ENCODE results near the gene ABCC12.
"Not testable (repeated sequence)": the region's sequence is repeated elsewhere in the genome, so short reads cannot be mapped to it uniquely, and the experiment has no call there.

The ABCC12 gene

DNA sequence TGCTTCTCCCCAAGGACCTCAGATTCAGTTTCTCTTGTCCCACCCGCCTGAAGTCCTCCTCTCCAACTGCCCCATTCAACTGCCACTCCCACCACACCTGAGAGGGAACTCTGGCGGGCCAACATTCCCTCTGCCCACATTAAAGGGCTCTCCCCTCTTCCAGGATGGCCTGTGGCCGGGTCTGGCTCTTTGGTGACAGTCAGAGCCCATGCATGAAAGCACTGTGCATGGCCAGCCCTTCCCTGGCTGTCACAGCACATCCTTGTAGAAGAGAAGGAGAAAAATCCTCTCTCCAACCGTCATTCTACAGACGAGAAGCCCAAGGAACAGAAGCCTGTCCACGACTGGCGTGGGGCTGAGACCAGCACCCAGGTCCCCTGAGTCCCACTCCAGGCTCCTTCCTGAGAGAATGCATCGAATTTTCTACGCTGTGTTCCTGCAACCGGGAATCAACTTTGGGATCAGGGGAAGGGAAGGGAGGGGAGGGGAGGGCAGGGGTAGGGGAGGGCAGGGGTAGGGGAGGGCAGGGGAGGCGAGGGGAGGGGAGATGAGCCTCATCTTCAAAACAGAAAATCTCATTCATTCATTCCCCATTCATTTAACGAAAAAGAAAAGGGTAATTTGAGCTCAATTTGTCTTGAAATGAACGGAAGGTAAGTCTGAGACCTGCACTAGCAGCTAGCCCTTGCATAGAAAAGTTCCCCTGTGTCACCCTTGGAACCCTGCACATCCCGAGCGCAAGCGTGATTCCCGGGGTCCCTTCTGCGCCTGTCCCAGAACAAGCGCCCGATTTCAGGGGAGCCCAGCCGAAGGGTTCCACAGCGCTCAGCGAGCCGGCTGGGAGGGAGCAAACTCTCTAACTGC lies at the start of gene ABCC12:
Gene ABCC12 (minus strand): TSS at position 68 of the 864 bp plus-strand sequence. CDS start 9,569 bp downstream, outside the sequence.
- no peak for DNase-seq

DNA sequence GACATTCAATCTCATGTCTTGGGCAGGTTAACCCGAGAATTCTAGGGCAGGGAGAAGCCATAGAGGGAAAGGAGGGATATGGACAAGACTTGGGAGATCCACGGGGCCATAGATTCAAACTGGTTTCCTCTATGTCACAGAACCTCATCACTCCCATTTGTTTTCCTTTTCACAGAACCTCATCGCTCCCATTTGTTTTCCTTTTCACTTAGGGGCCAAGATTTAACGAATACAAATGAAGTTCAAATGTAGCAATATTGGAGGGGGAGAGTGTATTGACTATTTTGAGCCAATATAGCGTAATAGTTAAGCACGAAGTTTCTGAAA lies 49.0 kb upstream of the ABCC12 start:
- DNase-seq: no peak

- no peak for DNase-seq
Observed at GRCh38 chr16:48203974-48204824, 48.4 kb upstream of the ABCC12 start.

GRCh38 chr16:48201515-48202201 lies 45.9 kb upstream of the ABCC12 start:
- no peak for DNase-seq

GRCh38 chr16:48197294-48197693 lies 41.5 kb upstream of the ABCC12 start:
- DNase-seq: no peak

DNA sequence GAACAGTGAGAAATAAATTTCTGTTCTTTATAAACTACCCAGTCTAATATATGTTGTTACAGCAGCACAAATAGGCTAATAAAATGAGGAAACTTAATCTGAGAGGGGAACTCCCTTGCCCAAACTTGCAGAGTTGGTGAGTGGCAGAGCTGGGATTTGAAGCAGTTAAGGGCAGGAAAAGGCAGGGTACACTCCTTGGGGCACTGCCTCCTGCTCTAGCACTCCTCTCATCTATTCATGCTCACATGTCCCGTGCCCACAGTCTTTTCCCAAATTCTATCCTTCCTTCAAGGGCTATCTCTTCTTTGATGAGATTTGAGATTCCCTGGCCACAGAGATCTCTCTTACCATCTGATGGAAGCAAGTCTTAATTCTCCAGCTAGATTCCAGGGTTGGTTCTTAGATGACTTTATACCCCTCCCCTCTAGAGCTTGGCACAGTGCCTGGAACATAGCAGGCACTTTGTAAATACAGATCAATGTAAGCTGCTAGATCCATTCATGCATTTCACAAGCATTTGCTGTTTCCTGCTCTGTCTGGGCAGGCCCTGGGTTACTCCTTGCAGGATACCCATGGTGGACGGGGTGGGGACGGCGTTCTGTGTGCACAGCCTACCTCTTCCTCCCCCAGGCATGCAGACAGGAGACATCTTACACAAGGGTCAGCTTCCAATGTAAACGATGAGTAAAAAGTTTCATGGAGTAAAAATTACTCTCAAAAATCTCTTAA lies 39.2 kb upstream of the ABCC12 start:
- peak; percentile 65 for DNase-seq

GRCh38 chr16:48193846-48194245 lies 38.1 kb upstream of the ABCC12 start:
- DNase-seq: no peak

- no peak for DNase-seq
Observed at GRCh38 chr16:48188449-48189102, 32.8 kb upstream of the ABCC12 start.

- no peak for DNase-seq
Observed at GRCh38 chr16:48187779-48188178, 32.0 kb upstream of the ABCC12 start.

- no peak for DNase-seq
Observed at GRCh38 chr16:48184681-48185080, 28.9 kb upstream of the ABCC12 start.

GRCh38 chr16:48182979-48183537 lies 27.3 kb upstream of the ABCC12 start:
- peak; percentile 76 for DNase-seq

DNA sequence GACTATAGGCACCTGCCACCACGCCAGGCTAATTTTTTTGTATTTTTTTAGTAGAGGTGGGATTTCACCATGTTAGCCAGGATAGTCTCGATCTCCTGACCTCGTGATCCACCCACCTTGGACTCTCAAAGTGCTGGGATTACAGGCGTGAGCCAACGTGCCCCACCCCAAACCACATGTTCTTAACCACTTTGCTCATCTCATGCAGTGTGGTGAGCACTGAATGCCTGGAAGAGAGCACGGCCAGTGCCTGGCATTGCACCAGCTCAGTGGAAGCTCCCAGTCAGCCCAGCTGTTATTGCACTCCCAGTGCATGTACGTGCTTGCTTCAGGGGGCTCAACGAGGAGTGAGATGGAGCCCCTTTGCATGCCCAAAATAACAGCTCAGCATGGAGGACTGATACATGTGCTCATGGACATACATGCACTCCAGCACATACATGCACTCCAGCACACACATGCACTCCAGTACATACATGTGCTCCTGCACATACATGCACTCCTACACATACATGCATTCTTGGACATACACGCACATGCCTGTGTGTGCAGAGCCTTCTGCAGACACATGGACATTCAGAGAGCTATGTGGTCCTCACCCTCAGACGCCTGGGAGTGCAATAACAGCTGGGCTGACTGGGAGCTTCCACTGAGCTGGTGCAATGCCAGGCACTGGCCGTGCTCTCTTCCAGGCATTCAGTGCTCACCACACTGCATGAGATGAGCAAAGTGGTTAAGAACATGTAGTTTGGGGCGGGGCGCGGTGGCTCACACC lies 26.1 kb upstream of the ABCC12 start:
- not testable (repeated sequence) for DNase-seq

- no peak for DNase-seq
Observed at GRCh38 chr16:48180868-48181480, 25.2 kb upstream of the ABCC12 start.

GRCh38 chr16:48176635-48177408 lies 21.0 kb upstream of the ABCC12 start:
- DNase-seq: no peak

GRCh38 chr16:48173889-48174288 lies 18.1 kb upstream of the ABCC12 start:
- no peak for DNase-seq

DNA sequence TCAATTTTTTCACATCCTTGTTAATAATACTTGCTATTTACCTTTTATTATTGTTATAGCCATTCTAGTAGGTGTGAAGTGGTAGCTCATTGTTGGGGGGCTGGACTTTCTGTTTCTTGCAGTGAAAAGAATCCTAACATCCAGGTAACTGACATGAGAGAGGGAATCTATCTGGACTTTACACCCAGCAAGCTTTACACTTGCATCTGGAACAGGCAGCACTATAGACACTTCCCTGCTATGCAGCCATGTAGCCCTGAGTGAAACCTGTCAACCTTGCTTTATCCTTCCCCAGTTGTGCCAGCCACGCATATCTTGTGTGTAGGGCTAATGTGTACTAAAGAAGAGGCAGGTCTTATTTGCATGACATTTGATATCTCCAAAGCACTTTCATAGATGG lies 16.9 kb upstream of the ABCC12 start:
- no peak for DNase-seq

- DNase-seq: no peak
Observed at GRCh38 chr16:48169896-48170295, 14.1 kb upstream of the ABCC12 start.

DNA sequence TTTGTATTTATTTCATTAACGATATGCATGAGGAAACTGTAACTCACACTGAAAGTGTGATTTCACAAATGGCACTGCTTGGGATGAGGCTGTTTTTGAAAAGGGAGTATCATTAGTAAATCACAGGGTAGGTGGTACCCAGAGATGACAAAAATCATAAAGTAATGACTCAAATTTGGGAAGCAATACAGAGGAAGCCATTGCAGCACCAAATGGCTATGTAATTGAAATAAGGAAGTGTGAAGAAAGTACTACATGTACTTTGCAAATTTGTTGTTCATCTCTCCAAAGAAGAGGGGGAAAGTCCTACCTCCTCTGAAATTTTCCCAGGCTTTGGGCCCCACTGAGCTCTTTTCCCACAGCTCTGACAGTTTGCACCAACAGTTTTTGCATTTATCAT lies 12.3 kb upstream of the ABCC12 start:
- DNase-seq: no peak

- DNase-seq: not testable (repeated sequence)
Observed at GRCh38 chr16:48166617-48167016, 10.8 kb upstream of the ABCC12 start.
